ENCODE data around the gene BMI1.
"Not testable (repeated sequence)": the region's sequence is repeated elsewhere in the genome, so short reads cannot be mapped to it uniquely, and the experiment has no call there.

BMI1 gene

GRCh38 chr10:22320591-22321155 lies at the start of gene BMI1:
BMI1 (plus strand) TSS chr10:22321099; CDS start chr10:22326450, 5,351 bp downstream.
- DNase-seq: peak; percentile 7

- DNase-seq: no peak
Observed at GRCh38 chr10:22271786-22272185, 49.1 kb upstream of the BMI1 start.

GRCh38 chr10:22278441-22278782 lies 42.5 kb upstream of the BMI1 start:
- DNase-seq: no peak

GRCh38 chr10:22280078-22280477 lies 40.8 kb upstream of the BMI1 start:
- no peak for DNase-seq

- no peak for DNase-seq
Observed at GRCh38 chr10:22285130-22285529, 35.8 kb upstream of the BMI1 start.

GRCh38 chr10:22293747-22294404 lies 27.0 kb upstream of the BMI1 start:
- no peak for DNase-seq

GRCh38 chr10:22294694-22295093 lies 26.2 kb upstream of the BMI1 start:
- DNase-seq: peak; percentile 76

- no peak for DNase-seq
Observed at GRCh38 chr10:22301193-22301592, 19.7 kb upstream of the BMI1 start.

- no peak for DNase-seq
Observed at GRCh38 chr10:22303461-22303860, 17.4 kb upstream of the BMI1 start.

GRCh38 chr10:22305721-22306120 lies 15.2 kb upstream of the BMI1 start:
- no peak for DNase-seq

- DNase-seq: no peak
Observed at GRCh38 chr10:22308390-22308789, 12.5 kb upstream of the BMI1 start.

- no peak for DNase-seq
Observed at GRCh38 chr10:22309180-22310000, 11.5 kb upstream of the BMI1 start.

GRCh38 chr10:22310012-22310411 lies 10.9 kb upstream of the BMI1 start:
- not testable (repeated sequence) for DNase-seq

- no peak for DNase-seq
Observed at GRCh38 chr10:22310928-22311327, 10.0 kb upstream of the BMI1 start.

GRCh38 chr10:22314852-22315251 lies 6.0 kb upstream of the BMI1 start:
- DNase-seq: no peak

GRCh38 chr10:22315455-22316285 lies 5.2 kb upstream of the BMI1 start:
- DNase-seq: no peak

GRCh38 chr10:22316286-22317075 lies 4.4 kb upstream of the BMI1 start, which contains the start of gene COMMD3:
COMMD3 (plus strand) TSS chr10:22316388; CDS start chr10:22316418, 30 bp downstream.
- DNase-seq: peak; percentile 5

GRCh38 chr10:22317076-22317370 lies 3.9 kb upstream of the BMI1 start:
- no peak for DNase-seq

GRCh38 chr10:22317771-22318565 lies 2.9 kb upstream of the BMI1 start:
- no peak for DNase-seq

GRCh38 chr10:22318772-22319171 lies 2.1 kb upstream of the BMI1 start:
- DNase-seq: no peak

- no peak for DNase-seq
Observed at GRCh38 chr10:22319547-22319979, 1.3 kb upstream of the BMI1 start.

All from DMS153 (cell line).